B cell (primary cell): Measurements from ENCODE around the gene IL1F10.

Experiments
- CTCF ChIP-seq: fragments of 200-600 bp; IDR thresholded peaks from one replicate; pipeline ENCODE4 v1.8.0; 2022; ENCODE audit warnings: antibody characterized with exemption, mild to moderate bottlenecking
- EZH2 ChIP-seq: IDR thresholded peaks from 2 replicates; pipeline ENCODE4 v1.6.1; 2012; ENCODE audit warnings: borderline replicate concordance, low read depth, mild to moderate bottlenecking, moderate library complexity, low read length; ENCODE audit not compliant: insufficient read depth, poor library complexity, severe bottlenecking

DNA sequence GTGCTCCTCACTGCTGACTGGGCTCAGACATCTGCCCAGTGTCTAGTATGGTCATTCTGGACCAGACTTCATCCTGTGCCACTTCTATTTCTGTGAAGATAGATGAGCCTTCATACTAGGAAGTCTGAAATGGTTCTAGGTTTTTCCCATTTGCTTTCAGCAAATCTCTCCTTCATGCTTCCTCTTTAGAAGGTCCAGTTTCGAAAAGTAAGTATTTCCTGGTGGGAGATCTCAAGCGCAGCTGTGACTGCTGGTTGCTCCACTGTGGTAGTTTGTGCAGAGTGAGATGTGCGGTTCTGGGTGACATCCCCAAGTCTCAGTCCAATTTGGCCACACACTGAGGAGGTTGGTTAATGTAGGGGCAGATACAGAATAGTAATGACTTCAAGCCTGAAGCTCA lies 29.5 kb upstream of the IL1F10 start:
- no peak for TF ChIP-seq CTCF
- TF ChIP-seq EZH2, result no peak
